22Rv1 (cell line): ENCODE measurements around the gene TAS1R2.

Experiments used
- CTCF ChIP-seq: fragments of 450-650 bp; IDR thresholded peaks from 2 replicates; pipeline ENCODE4 v1.5.1; 2017; ENCODE audit warnings: mild to moderate bottlenecking
- ZFX ChIP-seq: fragments of 450-650 bp; IDR thresholded peaks from 2 replicates; pipeline ENCODE4 v1.6.1; 2017; ENCODE audit warnings: antibody characterized with exemption, borderline replicate concordance

GRCh38 chr1:18798946-18799345 is 60.5 kb downstream of the TAS1R2 start:
- TF ChIP-seq CTCF = no peak
- no peak for TF ChIP-seq ZFX
